Hepatocyte (in vitro differentiated cells): ENCODE results near the gene CASS4.

Experiments
- CTCF ChIP-seq: fragments of 200-600 bp; sonication (generic); IDR thresholded peaks from 2 replicates; pipeline ENCODE4 v1.5.1; 2016; ENCODE audit warnings: antibody characterized with exemption, mild to moderate bottlenecking; ENCODE audit not compliant: poor library complexity
- EZH2 ChIP-seq: fragments of 200-600 bp; sonication (generic); IDR thresholded peaks from 2 replicates; pipeline ENCODE4 v1.6.1; 2016; ENCODE audit warnings: antibody characterized with exemption, mild to moderate bottlenecking, borderline replicate concordance

DNA sequence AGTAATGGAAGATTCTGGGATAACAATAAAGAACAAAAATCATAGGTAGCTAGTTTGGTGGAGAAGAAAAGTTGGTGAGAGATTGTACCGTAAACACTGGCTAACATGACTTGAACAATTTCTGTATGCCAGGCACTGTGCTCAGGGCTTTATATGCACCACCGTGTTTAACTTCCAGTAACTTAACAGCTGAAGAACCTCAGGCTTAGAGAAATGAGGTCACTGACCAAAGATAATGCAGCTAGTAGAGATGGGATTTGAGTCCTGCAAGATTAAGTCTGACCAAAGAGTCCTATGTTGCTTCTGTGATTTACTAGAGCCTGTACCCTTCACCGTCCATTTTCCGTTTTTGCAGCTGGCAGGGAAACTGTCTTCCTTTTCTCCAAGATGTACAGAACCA lies 16.9 kb upstream of the CASS4 start:
- TF ChIP-seq CTCF (no peak), EZH2 (no peak)
